Small intestine (tissue), 7 donors: ENCODE data around the gene VPS13D. TPM values are rescaled to one million over a fixed set of nuclear protein-coding genes. Genes with fewer than 3 reads are reported as not detected.
A peak's percentile ranks its signal among the peaks of the same experiment; 100 is the strongest.
"Not testable (repeated sequence)": the region's sequence is repeated elsewhere in the genome, so short reads cannot be mapped to it uniquely, and the experiment has no call there.

ENCODE experiments used
- DNase-seq, 2 donors: peaks; one replicate each; pipeline versions ENCODE4 v3.0.0 to v3.0.0-alpha.2; 2013
- FAIRE-seq: peaks from 2 replicates; lab custom pipeline; 2012; peaks lifted over from hg19 to GRCh38; lab: Jason Lieb, UNC
- H3K27ac ChIP-seq, 3 donors: one replicate each; pipeline ENCODE4 v1.5.1; 2013; ENCODE audit warnings: low read length in 2 of 3, mild to moderate bottlenecking in 2 of 3, control low read depth in 1 of 3, inconsistent platforms in 1 of 3, low read depth in 1 of 3, moderate library complexity in 1 of 3
- H3K27me3 ChIP-seq, 3 donors: one replicate each; pipeline ENCODE4 v1.6.1; 2013; ENCODE audit warnings: low read length in 3 of 3, inconsistent platforms in 1 of 3; ENCODE audit not compliant: control insufficient read depth in 3 of 3, insufficient read depth in 3 of 3
- H3K36me3 ChIP-seq, 3 donors: one replicate each; pipeline ENCODE4 v1.6.1; 2013; ENCODE audit warnings: low read length in 3 of 3, inconsistent platforms in 1 of 3, low read depth in 1 of 3, mild to moderate bottlenecking in 1 of 3, moderate library complexity in 1 of 3; ENCODE audit not compliant: control insufficient read depth in 3 of 3, insufficient read depth in 2 of 3
- H3K4me1 ChIP-seq, 3 donors: one replicate each; pipeline ENCODE4 v1.6.1; 2013; ENCODE audit warnings: low read length in 2 of 3, inconsistent platforms in 1 of 3, low read depth in 1 of 3, mild to moderate bottlenecking in 1 of 3, moderate library complexity in 1 of 3; ENCODE audit not compliant: control insufficient read depth in 3 of 3, insufficient read depth in 2 of 3
- H3K4me3 ChIP-seq, 3 donors: one replicate each; pipeline ENCODE4 v1.5.1; 2013; ENCODE audit warnings: low read length in 3 of 3, control low read depth in 1 of 3, inconsistent platforms in 1 of 3, low read depth in 1 of 3, mild to moderate bottlenecking in 1 of 3, moderate library complexity in 1 of 3
- H3K9me3 ChIP-seq, 2 donors: one replicate each; pipeline ENCODE4 v1.6.1; 2013; ENCODE audit warnings: low read depth in 1 of 2, low read length in 1 of 2; ENCODE audit not compliant: control insufficient read depth in 2 of 2, insufficient read depth in 1 of 2
- WGBS, 3 donors: extraction: QIAGEN DNeasy Blood & Tissue Kit; methylation state at CpG; one replicate each; pipeline ENCODE4 v1.1.7; 2013; 5-methylcytosine and 5-hydroxymethylcytosine counted together
- polyA plus RNA-seq, 4 donors: library from polyadenylated mRNA; stranded (reverse) in 3 of 4; unstranded in 1 of 4; fragments of 200-250 nt in 3 of 4; fragments of 120-200 nt in 1 of 4; gene quantifications; one replicate each; pipeline versions ENCODE4 v1.2.1 to v1.2.3, GENCODE V29; 2013
- donor health status: healthy with polysubstance abuse.
- donor health status: control.
- donor health status: control.
- donor health status: Bipolar disorder and iron deficiency.
- donor health status: healthy.

VPS13D gene
- polyA plus RNA-seq, 4 donors, result 15.9 to 21.5 (median 17.7) TPM

DNA sequence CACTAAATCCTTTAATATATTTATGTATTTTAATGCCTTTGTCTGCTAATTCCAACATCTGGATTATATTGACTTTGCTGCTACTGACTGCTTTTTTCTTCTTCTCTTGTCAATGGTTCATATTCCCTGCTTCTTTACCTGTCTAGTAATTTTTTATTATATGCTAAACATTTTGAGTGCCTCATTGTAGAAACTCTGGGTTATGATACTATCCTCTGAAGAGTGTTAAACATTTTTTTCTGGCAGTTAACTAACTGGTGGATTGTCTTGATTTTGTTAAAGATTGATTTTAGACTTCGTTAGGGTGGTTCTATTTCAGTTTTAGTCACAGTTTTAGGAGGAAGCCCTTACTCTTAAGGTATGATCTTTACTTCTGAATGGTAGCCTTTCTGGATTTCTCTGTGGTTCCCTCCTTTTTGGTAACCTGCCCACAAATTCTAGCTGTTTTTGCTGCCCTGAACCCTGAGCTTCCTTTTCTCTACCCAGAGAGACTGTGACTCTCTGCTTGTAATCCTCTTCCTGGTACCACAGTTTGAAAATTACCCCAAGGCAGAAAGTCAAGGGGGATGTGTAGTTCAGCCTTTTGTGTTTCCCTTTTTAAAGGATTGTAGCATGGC lies 306.3 kb downstream of the VPS13D start:
- WGBS, 3 donors, result 61 to 88% (median 82%) methylated on average over 1 of the region's 1 CpG
- H3K4me1 ChIP-seq, result peaks cover 0 to 4% (median 0%) of the 10 kb centered on the region in 3 donors
- FAIRE-seq, result no peak

DNA sequence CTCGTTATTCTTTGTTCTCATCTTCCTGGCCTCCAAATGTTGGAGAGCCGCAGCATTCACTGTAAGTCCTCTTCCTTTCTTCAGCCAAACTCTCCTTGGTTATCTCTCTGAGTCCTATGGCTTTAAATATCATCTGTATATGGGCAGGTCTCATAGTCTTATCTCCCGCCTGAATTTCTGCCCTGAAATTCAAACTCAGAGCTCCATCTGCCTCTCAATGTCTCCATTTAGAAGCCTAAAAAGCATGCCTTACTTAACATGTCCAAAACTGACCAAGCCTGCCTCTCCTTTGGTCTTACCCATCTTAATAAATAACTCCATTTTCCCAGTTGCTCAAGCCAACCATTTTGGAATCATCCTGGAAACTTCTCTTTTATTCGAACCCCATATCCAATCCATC lies 307.5 kb downstream of the VPS13D start:
- no peak overlapping the region for H3K27ac ChIP-seq
- DNase-seq (no peak), FAIRE-seq (no peak)
- WGBS, 3 donors, result 78 to 89% (median 88%) methylated on average over 4 of the region's 4 CpGs
- no peak overlapping the region for H3K4me3 ChIP-seq
- peaks cover 0 to 4% (median 0%) of the 10 kb centered on the region in 3 donors for H3K4me1 ChIP-seq
- no peaks in the 10 kb centered on the region for H3K27me3 ChIP-seq
- peaks cover 0 to 6% of the 10 kb centered on the region in 2 donors for H3K9me3 ChIP-seq
- no peaks in the 10 kb centered on the region for H3K36me3 ChIP-seq

More for the DNA sequence above, 306.3 kb downstream of the VPS13D start:
- H3K9me3 ChIP-seq, result peaks cover 0 to 6% of the 10 kb centered on the region in 2 donors
- H3K27me3 ChIP-seq, result no peaks in the 10 kb centered on the region
- H3K27ac ChIP-seq, result no peak overlapping the region
- no peak overlapping the region for H3K4me3 ChIP-seq
- no peak for DNase-seq
- no peaks in the 10 kb centered on the region for H3K36me3 ChIP-seq

DNA sequence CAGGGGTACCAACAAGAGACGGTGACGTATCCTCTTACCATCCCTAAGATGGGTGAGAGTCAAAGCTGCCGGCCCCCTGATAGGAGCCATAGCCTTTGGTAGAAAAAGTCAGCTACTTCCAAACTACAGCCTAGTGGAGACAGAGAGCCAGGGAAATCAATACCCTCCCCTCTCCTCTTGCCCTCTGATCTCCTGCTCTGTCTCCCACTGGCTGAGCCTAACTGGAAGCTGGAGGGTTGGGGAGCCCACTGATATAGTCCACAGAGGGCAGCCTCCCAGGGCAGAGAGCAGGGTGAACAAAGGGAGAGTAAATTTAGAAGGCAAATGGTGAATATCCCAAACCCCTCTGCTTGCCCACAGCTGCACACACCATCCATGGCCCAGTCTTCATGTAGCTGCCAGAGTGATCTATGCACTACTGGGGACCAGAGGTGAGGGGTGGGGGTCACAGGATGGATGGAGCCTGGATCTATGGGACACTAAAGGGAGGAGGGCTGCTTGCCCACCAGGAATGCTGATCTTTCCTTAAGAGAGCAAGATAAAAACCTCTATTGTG lies 308.2 kb downstream of the VPS13D start:
- Histone ChIP-seq H3K9me3 (peaks cover 0 to 6% of the 10 kb centered on the region in 2 donors), H3K36me3 (no peaks in the 10 kb centered on the region), H3K4me1 (peaks cover 0 to 4% (median 0%) of the 10 kb centered on the region in 3 donors), H3K27me3 (no peaks in the 10 kb centered on the region), H3K4me3 (no peak overlapping the region), H3K27ac (no peak overlapping the region)
- DNase-seq (no peak), FAIRE-seq (no peak)
- WGBS, 3 donors, result 92 to 97% (median 95%) methylated on average over 3 of the region's 3 CpGs

DNA sequence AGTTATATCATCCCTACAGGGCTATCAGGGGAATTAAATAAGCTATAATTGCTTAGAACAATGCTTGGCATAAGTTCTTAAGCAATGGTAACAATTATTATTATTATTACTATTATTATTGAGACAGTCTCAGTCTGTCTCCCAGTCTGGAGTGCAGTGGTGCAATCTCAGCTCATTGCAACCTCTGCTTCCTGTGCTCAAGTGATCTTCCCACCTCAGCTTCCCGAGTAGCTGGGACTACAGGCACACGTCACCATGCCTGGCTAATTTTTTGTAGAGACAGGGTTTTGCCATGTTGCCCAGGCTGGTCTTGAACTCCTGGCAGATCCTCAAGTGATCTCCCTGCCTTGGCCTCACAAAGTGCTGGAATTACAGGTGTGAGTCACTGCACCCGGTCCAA lies 308.7 kb downstream of the VPS13D start:
- WGBS, 3 donors, result 81 to 87% (median 84%) methylated on average over 3 of the region's 3 CpGs
- H3K9me3 ChIP-seq, H3K27ac ChIP-seq, FAIRE-seq, H3K27me3 ChIP-seq, DNase-seq, H3K4me3 ChIP-seq, H3K4me1 ChIP-seq, H3K36me3 ChIP-seq: not testable (repeated sequence)

DNA sequence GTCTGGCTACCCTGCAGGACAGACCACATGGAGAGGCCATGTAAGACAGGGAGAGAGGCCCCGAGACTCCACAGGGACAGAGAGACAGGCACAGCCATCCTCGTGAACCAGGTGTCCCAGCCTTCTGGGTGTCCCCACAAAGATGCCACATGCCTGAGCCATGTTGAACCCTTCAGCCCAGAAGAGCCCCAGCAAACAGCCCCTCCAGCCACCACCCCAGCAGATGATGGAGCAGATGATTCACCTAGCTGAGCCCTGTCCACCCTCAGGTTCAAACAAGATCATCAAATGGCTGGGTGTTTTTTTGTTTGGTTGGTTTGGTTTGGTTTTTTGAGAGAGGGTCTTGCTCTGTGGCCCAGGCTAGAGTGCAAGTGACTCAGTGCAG lies 309.5 kb downstream of the VPS13D start:
- no peak for FAIRE-seq
- 94 to 100% (median 96%) methylated on average over 2 of the region's 2 CpGs for WGBS, 3 donors
- peak overlapping the region in 1 of 3 donors; percentile 41 for H3K27ac ChIP-seq

DNA sequence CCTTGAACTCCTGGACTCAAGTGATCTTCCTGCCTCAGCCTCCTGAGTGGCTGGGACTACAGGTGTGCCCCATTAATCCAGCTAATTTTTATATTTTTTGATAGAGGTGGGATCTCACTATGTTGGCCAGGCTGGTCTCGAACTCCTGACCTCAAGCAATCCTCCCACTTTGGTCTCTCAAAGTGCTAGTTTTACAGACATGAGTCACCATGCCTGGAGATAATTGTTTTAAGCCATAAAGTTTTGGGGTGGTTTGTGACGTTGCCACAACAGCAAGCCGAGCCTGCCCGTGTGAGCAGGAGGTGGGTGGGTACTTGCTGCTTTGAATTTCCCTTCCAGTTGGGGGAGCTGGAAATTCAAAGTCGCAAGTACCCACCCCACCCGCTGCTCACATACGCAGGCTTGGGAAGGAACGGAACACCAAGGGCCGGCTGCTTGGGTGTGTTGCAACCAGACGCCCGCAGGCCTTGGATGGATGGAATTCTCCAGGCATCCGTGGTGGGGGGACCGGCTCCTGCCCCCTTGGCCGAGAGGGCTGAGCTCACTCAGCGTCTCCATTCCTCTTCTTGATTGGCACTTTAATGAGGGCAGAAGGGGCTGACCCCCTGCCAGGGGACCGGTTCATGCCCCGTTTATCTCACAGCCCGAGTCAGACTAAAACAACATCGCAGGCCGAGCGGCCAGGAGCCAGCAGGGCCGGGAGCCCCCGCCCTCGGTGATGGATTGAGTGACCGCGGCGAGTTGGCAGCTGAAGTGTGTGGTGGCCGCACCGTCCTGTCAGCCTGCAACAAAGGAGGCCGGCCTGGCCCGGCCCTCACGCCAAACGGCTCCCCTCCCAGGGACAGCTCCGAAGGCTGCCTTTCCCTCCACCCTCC lies 310.1 kb downstream of the VPS13D start:
- Histone ChIP-seq H3K27ac (peak overlapping the region in 2 of 3 donors; percentile 51 to 54), H3K4me1 (peaks cover 0 to 4% (median 0%) of the 10 kb centered on the region in 3 donors), H3K9me3 (peaks cover 0 to 6% of the 10 kb centered on the region in 2 donors), H3K36me3 (no peaks in the 10 kb centered on the region), H3K4me3 (no peak overlapping the region), H3K27me3 (no peaks in the 10 kb centered on the region)
- 54 to 79% (median 77%) methylated on average over 28 to 34 of the region's 34 CpGs for WGBS, 3 donors
- peak in 1 of 2 donors; percentile 52 for DNase-seq
- no peak for FAIRE-seq

More for the DNA sequence above, 309.5 kb downstream of the VPS13D start:
- no peaks in the 10 kb centered on the region for H3K27me3 ChIP-seq
- H3K4me1 ChIP-seq, result peaks cover 0 to 4% (median 0%) of the 10 kb centered on the region in 3 donors
- DNase-seq, result no peak
- no peak overlapping the region for H3K4me3 ChIP-seq
- peaks cover 0 to 6% of the 10 kb centered on the region in 2 donors for H3K9me3 ChIP-seq
- H3K36me3 ChIP-seq, result no peaks in the 10 kb centered on the region

GRCh38 chr1:12540580-12541273 lies 310.9 kb downstream of the VPS13D start:
- peak overlapping the region in 2 of 3 donors; percentile 51 to 54 for H3K27ac ChIP-seq
- FAIRE-seq, result no peak
- H3K36me3 ChIP-seq, result no peaks in the 10 kb centered on the region
- H3K4me1 ChIP-seq, result peaks cover 0 to 4% (median 0%) of the 10 kb centered on the region in 3 donors
- DNase-seq, result no peak
- 72 to 91% (median 86%) methylated on average over 16 to 17 of the region's 17 CpGs for WGBS, 3 donors
- peaks cover 0 to 6% of the 10 kb centered on the region in 2 donors for H3K9me3 ChIP-seq
- H3K27me3 ChIP-seq, result no peaks in the 10 kb centered on the region
- H3K4me3 ChIP-seq, result no peak overlapping the region
